Stimulated activated naive CD4-positive, alpha-beta T cell (primary cell): ENCODE results near the gene ZNF407.
"Not testable (repeated sequence)": the region's sequence is repeated elsewhere in the genome, so short reads cannot be mapped to it uniquely, and the experiment has no call there.

Experiments used
- DNase-seq, 6 experiments: peaks; one replicate each; lab custom pipeline; 2025; lab: John Stamatoyannopoulos, UW

Gene ZNF407

GRCh38 chr18:75101916-75102315 is 504.2 kb downstream of the ZNF407 start:
- DNase-seq = no peak

GRCh38 chr18:75104029-75104428 is 506.4 kb downstream of the ZNF407 start:
- DNase-seq = not testable (repeated sequence)

- no peak for DNase-seq
Measured at GRCh38 chr18:75104483-75104882, 506.8 kb downstream of the ZNF407 start.

DNA sequence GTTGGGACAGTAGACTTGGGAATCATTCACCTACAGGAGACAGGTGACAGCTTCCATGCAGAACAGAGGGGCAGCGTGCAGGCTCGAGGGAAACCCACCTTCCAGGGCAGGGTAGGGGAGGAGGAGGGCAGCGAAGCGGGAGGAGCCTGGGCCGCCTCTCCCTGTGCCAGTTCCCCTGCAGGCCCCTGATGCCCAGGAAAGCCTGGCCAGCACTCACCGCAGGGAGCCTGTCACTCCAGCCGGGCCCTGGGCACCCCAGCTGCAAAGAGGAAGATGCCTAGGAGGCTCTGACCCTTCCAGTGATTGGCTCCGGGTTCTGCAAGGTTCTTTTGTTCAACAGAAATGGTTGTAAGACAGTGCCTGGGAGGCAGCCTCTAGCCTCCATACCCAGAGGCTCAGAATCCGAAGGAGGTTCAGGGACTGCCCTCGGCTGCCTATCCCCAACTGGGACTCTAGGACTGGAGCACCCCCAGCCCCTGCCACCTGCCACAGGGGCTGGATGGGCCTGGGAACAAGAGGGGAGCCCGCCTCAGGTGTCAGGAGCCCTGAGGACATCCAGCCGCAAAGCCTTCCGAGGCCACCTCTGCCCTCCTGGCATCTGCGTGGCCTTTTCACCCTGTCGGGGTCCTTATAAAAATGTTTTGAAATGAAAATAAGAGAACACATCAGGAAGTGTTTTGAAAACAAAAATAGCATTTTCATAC is 508.0 kb downstream of the ZNF407 start:
- DNase-seq = no peak

DNA sequence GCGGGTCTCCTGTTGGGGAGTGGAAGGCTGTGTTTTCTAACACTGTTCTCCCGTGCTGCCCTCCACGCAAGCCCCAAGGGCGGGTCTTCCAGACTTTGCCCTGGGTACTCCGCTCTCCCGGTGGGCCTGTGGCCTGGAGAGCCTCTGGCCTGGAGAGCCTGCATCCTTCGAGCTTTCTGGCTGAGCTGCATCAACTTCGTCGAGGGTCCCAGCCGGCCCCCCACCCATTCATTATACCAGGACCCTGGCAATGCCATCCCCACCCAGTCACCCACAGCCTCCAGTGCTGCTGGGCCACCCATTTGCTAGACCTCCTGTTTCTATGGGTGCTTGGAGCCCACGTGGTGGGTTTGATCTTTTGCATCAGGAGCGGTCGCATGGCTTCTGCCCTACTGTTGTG is 509.1 kb downstream of the ZNF407 start:
- DNase-seq = no peak

GRCh38 chr18:75107196-75107930 is 509.7 kb downstream of the ZNF407 start:
- DNase-seq = no peak

GRCh38 chr18:75107931-75108276 is 510.2 kb downstream of the ZNF407 start:
- DNase-seq = no peak

DNA sequence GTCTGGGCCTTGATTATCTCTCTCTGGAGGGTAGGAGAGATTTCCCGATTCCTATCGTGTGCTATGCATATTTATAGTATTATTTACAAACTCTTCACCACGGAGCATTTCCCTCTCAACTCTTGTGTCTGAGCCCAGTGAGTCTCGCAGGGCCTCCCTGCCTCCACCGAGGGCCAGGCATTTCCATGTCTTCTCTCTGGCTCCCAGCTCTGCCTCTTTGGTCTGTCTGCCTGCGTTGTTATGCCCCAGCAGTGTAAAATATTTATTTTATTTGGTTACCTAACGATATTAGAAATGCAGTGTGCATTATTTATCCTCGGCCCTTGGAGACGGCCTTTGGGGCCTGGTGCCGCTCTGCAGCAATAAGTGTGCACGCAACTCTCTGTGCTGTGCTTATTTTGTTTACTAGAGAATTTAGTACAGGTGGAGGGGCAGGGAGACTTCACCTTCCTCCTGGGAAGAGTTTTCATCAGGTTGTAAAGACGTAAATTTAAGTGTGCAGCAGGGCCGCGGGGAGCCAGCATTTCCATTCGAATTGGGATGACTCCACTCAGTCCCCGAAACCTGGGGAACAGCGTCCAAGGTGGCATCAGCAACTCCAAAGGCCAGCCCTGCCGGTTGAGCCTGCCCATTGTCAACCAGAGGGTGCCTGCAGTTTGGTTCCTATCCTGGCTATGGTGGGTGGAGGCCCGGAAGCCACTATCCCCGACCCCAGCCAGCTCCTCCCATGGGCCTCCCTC is 511.1 kb downstream of the ZNF407 start:
- DNase-seq = no peak

- no peak for DNase-seq
Measured at GRCh38 chr18:75109319-75109691, 511.6 kb downstream of the ZNF407 start.

GRCh38 chr18:75109819-75110218 is 512.1 kb downstream of the ZNF407 start:
- DNase-seq = no peak

DNA sequence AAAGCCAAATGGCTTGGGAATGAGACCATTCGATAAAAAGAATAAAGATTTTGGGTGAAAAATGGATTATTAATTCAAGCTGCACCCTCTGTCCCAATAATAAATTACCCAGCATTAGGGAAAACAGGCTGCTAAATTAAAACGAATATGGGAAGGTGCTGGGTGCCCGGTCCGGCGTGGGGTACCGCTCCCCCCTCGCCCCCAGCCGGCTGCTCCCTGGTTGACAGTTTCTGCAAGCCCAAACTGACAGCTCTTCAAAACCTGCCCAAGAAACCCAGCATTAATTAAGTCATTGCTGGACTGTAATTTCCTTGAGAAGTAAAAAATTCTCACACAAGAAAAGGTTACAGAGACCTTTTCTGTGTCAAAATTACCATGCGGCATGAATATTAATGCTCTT is 512.6 kb downstream of the ZNF407 start:
- DNase-seq = no peak

GRCh38 chr18:75110846-75111415 is 513.3 kb downstream of the ZNF407 start:
- no peak for DNase-seq

DNA sequence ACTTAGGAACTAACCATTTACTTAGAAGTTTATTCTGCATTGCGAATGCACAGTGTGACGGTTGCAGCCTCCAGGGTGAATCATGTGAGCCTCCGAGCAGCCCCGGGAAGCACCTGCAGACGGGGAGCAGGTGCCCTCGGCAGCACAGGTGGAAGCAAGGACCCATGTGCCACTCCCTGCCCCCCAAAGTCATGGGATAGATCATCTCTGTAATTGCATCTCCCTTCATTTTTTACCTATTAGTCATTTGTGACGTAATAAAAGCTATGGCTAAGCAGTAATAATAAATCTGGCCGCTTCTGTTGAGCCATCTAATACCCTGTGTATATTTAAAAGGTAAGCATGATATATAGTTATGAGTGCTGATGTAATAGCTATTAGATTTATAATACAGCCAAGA is 514.1 kb downstream of the ZNF407 start:
- DNase-seq = no peak

DNA sequence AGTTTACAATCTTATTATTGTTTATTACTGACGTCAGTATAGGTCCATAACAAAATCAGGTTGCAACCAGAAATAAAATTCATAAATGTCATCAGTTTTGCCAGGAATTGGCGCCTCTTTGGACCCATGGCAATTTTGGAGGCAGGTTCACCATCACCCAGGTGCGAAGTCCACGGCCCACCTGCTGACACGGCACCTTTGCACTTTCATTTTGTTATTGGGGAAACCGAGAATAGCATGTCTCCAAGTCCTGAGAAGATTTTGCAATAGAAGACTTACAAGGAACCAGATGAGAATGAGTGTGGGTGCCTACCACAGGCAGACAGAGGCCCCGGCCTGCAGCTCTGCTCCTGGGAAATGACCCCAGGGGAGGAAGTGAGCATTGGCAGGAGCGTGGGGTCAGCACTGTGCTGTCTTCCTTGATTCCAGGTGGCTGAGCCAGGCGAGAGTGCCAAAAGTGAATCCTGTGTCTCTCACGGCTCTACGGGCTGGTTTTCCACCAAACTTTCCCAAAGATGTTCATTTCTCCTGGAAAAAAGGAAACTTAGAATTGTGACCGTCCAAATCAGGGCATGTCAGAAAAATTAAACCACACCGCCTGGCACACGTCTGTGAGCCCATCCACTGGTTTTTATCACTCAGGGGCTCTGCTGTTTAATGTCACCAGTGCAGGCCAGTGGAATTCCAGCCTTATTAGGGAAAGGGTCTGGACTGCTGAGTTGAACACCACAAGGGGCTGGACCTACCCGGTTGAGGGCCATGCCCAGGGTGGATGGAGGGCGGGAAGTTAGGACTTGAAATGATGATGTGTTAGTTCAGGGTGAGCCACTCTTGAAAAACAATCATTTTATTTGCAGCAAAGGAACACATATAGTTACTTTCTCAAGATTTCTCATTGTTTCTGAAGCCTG is 514.8 kb downstream of the ZNF407 start:
- DNase-seq = no peak

DNA sequence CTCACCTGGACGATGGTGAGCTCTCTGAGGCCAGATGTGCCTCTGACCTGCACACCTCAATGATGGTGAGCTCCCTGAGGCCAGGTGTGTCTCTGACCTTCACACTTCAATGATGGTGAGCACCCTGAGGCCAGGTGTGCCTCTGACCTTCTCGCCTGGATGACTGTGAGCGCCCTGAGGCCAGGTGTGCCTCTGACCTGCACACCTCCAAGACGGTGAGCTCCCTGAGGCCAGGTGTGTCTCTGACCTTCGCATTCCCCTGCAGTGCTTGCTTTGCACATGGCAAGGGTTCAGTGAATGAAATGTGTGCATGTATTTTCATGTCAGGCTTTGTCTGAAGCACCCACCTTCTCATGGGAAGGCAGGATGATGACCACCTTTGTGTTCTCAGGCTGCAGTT is 515.8 kb downstream of the ZNF407 start:
- no peak for DNase-seq

DNA sequence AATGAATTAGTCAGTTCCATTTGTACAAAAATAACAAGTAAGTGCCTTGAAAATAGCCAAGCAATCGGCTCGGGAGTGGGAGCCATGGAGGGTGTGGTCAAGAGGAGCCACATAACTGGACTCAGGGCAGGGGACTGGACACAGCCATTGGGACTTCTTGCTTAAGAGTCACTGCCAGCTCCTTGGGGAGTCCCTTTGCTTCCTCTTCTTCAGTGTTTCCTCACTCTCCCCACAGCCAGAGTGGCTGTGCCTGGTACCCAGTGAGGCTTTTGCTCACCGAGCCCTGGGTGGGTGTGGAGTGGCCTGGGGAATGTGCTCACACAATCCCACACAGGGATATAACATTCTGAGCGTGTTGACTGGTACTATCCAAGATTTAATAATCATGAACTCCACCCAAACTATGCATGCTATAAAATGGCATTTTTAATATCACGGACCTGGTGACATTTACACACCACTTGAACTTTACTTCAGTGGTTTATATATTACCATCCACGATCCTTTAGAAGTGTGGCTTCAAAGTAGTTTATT is 516.6 kb downstream of the ZNF407 start:
- no peak for DNase-seq
